COLO668 (cell line): ENCODE results near the gene IMMT.
A peak's percentile ranks its signal among the peaks of the same experiment; 100 is the strongest.
"Not testable (repeated sequence)": the region's sequence is repeated elsewhere in the genome, so short reads cannot be mapped to it uniquely, and the experiment has no call there.

Source experiments
- DNase-seq: peaks from one replicate; lab custom pipeline; 2025; ENCODE audit not compliant: unreplicated experiment; lab: John Stamatoyannopoulos, UW

The IMMT gene

DNA sequence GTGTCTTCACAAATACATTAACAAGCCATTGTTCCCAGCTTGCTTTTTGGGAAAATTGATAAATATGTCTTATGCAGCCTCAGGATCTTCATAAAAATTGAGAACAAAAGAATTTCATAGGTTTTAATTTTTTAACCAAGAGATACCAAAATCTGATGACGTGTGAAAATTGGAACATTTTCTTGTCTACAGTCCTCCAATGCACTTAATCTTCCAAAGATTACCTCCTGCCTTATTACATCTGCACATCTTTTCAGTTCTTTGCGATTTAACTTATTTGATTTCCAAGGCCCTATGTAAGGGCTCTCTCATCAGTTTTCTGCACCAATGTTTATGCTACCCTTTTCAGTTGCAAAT lies 7.1 kb upstream of the IMMT start:
- DNase-seq: no peak

GRCh38 chr2:86201671-86202335 lies 6.5 kb upstream of the IMMT start:
- DNase-seq: no peak

- not testable (repeated sequence) for DNase-seq
Measured at GRCh38 chr2:86200564-86200963, 5.3 kb upstream of the IMMT start.

DNA sequence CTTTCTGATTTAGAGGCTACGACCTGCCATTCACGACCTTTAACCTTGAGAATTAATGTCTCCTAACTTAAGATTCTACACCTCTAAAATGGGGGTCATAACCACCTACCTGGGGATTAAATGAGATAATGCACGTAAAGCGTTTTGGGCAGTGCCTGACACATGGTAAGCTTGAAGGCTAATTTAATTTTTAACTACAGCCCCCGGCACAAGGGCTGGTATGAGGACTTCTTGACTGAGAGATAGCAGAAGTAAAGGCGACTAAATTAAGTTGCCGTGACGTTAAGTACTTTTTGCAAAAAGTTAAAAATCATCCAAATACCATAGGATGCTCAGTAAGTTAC lies 4.5 kb upstream of the IMMT start:
- no peak for DNase-seq

GRCh38 chr2:86195808-86196387 lies 636 bp upstream of the IMMT start:
- DNase-seq: no peak

- no peak for DNase-seq
Measured at GRCh38 chr2:86194751-86195054, 559 bp downstream of the IMMT start.

DNA sequence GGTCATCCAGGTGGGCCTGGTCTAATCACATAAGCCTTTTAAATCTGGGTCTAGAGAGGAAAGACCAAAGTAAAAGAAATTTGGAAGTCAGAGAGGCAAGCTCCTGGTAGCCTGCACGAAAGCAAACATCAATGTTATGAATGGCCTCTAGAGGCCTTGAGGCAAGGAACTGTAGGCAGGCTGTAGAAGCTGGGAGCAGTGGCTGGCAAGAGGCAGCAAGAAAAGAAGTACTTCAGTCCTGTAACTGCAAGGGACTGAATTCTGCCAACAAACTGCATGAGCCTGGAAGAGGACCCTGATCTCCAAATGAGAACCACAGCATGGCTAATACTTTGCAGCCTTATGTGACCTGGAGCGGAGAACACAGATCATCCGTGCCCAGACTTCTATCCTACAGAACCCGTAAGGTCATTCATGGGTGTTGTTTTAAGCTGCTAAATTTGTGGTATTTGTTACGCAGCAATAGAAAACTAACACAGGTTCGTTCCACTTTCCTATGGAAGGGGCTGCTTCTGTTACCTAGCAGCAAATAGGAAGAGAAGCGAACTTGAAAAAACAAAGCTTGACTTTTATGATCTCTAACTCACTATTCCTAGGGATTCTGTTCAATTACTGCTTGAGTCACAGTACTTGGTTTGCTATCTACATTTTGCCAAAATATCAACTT lies 1.2 kb downstream of the IMMT start:
- DNase-seq: no peak

GRCh38 chr2:86189782-86190416 lies 5.4 kb downstream of the IMMT start:
- DNase-seq: no peak

DNA sequence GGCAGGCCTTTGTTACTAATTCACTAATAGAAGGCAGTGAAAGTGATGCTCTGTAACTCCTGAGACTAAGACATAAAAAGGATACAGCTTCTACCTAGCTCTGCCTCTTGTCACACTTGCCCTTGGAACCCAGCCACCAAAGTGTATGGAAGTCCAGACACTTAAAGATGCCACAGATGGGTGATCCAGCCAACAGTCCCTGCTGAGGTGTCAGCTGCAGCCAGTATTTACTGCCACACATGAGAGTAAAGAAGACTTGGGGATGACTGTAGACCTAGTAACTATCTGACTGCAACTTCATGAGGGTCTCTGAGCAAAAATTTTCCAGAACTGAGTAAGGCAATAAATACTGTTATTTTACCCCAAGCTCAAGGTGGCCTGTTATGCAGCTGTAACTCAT lies 8.8 kb downstream of the IMMT start:
- no peak for DNase-seq

GRCh38 chr2:86185517-86186212 lies 9.6 kb downstream of the IMMT start:
- no peak for DNase-seq

DNA sequence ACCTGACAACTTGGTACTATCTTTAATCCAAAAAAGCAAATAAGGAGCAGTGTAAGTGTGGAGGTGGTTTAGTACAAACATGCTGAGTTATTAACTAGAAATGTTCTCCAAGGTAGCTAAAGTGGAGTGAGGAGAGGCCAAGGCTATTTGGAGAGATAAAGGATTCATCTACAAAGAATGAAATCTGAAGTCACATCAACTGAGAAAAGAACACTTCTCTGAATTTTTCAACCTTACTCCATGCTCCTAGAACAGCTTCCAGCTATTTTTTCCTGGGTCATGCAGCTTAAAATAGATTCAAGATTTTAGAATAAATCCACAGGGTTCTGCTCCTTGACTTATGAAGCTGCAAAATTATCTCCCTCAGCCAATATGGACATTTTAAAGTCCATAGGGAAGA lies 18.7 kb downstream of the IMMT start:
- no peak for DNase-seq

- DNase-seq: no peak
Measured at GRCh38 chr2:86175828-86176227, 19.4 kb downstream of the IMMT start.

GRCh38 chr2:86174445-86174844 lies 20.8 kb downstream of the IMMT start:
- no peak for DNase-seq

DNA sequence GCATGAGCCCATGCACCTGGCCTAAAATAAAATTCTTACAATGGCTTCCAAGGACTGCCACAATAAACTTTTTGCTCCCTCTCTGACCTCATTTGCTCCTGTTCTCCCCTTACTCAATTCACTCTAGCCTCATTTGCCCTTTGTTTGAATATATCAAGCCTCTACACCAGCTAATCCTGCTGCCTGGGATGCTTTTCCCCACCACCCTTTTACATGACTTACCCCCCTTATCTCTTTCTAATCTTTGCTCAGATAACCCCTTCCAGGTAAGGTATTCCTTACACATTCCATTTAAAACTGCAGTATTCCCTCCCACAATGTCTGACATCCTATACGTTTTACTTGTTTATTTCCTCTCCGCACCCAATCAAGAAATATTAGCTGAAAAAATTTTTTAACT lies 22.7 kb downstream of the IMMT start:
- no peak for DNase-seq

- DNase-seq: peak; percentile 4
Measured at GRCh38 chr2:86171295-86171694, 24.0 kb downstream of the IMMT start.

- DNase-seq: no peak
Measured at GRCh38 chr2:86170449-86170848, 24.8 kb downstream of the IMMT start.

DNA sequence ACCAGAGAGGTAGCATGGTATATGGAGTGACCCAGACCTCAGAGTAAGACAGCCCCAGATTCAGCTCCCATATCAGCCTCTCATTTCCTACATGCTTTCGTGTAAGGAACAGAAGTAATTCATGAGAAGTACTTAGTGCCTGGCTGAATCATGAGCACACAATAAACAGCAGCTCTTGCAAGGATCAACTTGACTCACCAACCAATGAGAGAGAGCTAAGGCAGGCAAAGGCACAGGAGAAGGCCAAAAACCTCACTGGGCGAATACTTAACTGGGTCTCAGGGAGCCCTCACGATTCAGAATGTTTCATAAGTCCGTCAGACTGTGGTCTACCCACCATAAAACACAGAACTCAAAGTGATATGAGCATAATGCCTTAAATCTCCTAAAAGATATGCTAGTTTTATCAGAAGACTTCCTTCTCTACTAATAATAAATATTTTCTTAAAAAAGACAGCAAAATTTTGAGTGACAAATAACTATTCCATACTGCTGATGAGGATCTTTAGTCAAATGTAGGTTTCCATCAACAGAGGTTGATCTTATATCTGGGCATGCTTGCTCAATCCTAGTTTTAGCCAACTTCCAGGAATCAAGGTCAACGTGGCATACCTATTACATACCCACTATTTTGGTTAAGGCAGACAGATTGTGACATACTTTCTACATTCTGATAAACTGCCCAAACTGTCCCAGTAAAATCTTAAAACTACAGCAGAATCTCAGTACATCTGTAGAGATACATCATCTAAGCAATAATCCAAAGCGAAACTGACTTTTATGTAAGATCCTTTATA lies 34.9 kb downstream of the IMMT start:
- DNase-seq: no peak

- DNase-seq: no peak
Measured at GRCh38 chr2:86158286-86158685, 37.0 kb downstream of the IMMT start.

DNA sequence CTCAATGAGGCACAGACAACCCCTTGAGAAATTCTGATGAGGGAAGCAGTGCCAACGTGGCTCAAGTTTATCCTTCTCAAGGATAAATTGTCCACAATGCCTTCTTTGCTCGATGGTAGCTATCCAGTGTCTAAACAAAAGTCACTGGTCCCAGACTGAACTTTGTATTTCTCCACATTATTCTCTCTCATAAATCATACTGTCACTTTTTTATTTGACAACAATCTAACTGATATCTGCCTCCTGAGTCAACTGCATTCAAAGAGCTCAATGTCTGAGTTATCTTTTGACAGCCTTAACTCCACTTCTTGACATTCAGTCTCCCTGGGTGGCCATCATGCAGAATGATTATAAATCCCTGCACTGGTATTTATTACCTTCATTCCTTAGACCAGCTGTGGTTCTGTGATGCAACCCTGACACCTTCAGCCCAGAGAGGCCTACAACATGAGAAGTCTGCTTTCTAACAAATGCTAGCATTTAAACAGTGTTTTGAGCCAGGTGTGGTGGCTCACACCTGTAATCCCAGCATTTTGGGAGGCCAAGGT lies 38.2 kb downstream of the IMMT start:
- no peak for DNase-seq

DNA sequence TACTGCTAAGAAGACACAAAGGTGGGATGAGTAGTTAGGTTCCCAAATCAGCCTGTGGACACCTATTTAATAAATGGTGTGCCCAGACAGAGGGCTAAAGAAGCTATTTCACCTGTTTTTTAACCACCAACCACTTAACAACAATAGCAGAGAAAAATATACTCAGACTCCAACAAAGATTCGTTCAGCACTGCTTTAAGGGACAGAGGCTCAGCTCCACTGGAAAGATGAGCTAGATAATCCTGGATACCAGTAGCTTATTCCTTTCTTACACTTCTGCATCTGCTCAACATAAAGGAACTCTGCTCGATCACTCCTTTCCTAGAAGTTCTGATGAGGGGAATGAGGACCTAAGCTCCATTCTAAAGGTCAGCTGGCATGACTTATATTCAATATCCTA lies 44.8 kb downstream of the IMMT start:
- no peak for DNase-seq

GRCh38 chr2:86147793-86148192 lies 47.5 kb downstream of the IMMT start:
- no peak for DNase-seq
